H9 (cell line): ENCODE data around the gene OR14K1. TPM values are rescaled to one million over a fixed set of nuclear protein-coding genes. Genes with fewer than 3 reads are reported as not detected.

ENCODE experiments used
- DNase-seq: peaks from one replicate; pipeline ENCODE4 v3.0.0-alpha.2; 2017
- H2AFZ ChIP-seq: one replicate; pipeline ENCODE4 v1.6.1; 2013; ENCODE audit warnings: mild to moderate bottlenecking, low read length, control low read depth, moderate library complexity
- H2AK5ac ChIP-seq: 2 replicates; pipeline ENCODE4 v1.6.1; 2013; ENCODE audit warnings: low read length, control low read depth, mixed read lengths; ENCODE audit not compliant: insufficient read length
- H2BK120ac ChIP-seq: one replicate; pipeline ENCODE4 v1.6.1; 2013; ENCODE audit warnings: low read depth, mild to moderate bottlenecking, low read length, control low read depth, inconsistent platforms; ENCODE audit not compliant: poor library complexity, severe bottlenecking
- H2BK12ac ChIP-seq: 2 replicates; pipeline ENCODE4 v1.6.1; 2013; ENCODE audit warnings: low read length, control low read depth, mixed read lengths, low read depth; ENCODE audit not compliant: insufficient read length
- H2BK15ac ChIP-seq: 2 replicates; pipeline ENCODE4 v1.6.1; 2013; ENCODE audit warnings: low read depth, low read length, control low read depth
- H2BK20ac ChIP-seq: one replicate; pipeline ENCODE4 v1.6.1; 2013; ENCODE audit warnings: low read depth, mild to moderate bottlenecking, low read length, control low read depth, inconsistent platforms; ENCODE audit not compliant: poor library complexity, severe bottlenecking
- H2BK5ac ChIP-seq: 2 replicates; pipeline ENCODE4 v1.6.1; 2013; ENCODE audit warnings: low read length, control low read depth, mixed read lengths; ENCODE audit not compliant: insufficient read length
- H3K14ac ChIP-seq: 2 replicates; pipeline ENCODE4 v1.6.1; 2013; ENCODE audit warnings: low read length, control low read depth; ENCODE audit not compliant: insufficient read depth
- H3K18ac ChIP-seq: 2 replicates; pipeline ENCODE4 v1.6.1; 2013; ENCODE audit warnings: low read depth, mild to moderate bottlenecking, mixed read lengths, low read length, control low read depth; ENCODE audit not compliant: insufficient read length
- H3K23ac ChIP-seq: 2 replicates; pipeline ENCODE4 v1.6.1; 2013; ENCODE audit warnings: low read length, control low read depth, mixed read lengths, low read depth; ENCODE audit not compliant: insufficient read length
- H3K23me2 ChIP-seq: 2 replicates; pipeline ENCODE4 v1.6.1; 2013; ENCODE audit warnings: low read depth, mild to moderate bottlenecking, mixed read lengths, low read length, control low read depth; ENCODE audit not compliant: insufficient read length, poor library complexity, severe bottlenecking
- H3K27ac ChIP-seq: 2 replicates; pipeline ENCODE4 v1.5.1; 2013; ENCODE audit warnings: low read length, control low read depth, mixed read lengths, low read depth; ENCODE audit not compliant: insufficient read length
- H3K27me3 ChIP-seq: 2 replicates; pipeline ENCODE4 v1.6.1; 2013; ENCODE audit warnings: low read length, control low read depth, inconsistent platforms; ENCODE audit not compliant: insufficient read depth
- H3K4ac ChIP-seq: 2 replicates; pipeline ENCODE4 v1.6.1; 2013; ENCODE audit warnings: low read depth, mild to moderate bottlenecking, control low read depth, inconsistent platforms, low read length, moderate library complexity
- H3K4me1 ChIP-seq: 2 replicates; pipeline ENCODE4 v1.6.1; 2013; ENCODE audit warnings: low read length, control low read depth, inconsistent platforms; ENCODE audit not compliant: insufficient read depth
- H3K4me2 ChIP-seq: 2 replicates; pipeline ENCODE4 v1.6.1; 2013; ENCODE audit warnings: low read length, control low read depth, mixed read lengths; ENCODE audit not compliant: insufficient read length, insufficient read depth
- H3K56ac ChIP-seq: 2 replicates; pipeline ENCODE4 v1.6.1; 2013; ENCODE audit warnings: low read depth, mild to moderate bottlenecking, mixed read lengths, low read length, control low read depth; ENCODE audit not compliant: insufficient read length
- H3K79me1 ChIP-seq: 2 replicates; pipeline ENCODE4 v1.6.1; 2013; ENCODE audit warnings: low read depth, mild to moderate bottlenecking, moderate library complexity, low read length, control low read depth, inconsistent platforms; ENCODE audit not compliant: insufficient read depth, poor library complexity, severe bottlenecking
- H3K79me2 ChIP-seq: 2 replicates; pipeline ENCODE4 v1.6.1; 2013; ENCODE audit warnings: low read length, control low read depth, inconsistent platforms; ENCODE audit not compliant: insufficient read depth
- H3K9ac ChIP-seq: 2 replicates; pipeline ENCODE4 v1.6.1; 2013; ENCODE audit warnings: low read length, control low read depth, mixed read lengths; ENCODE audit not compliant: insufficient read length; ENCODE audit errors: extremely low read depth
- H3K9me3 ChIP-seq: one replicate; pipeline ENCODE4 v1.6.1; 2013; ENCODE audit warnings: low read depth, low read length, inconsistent platforms; ENCODE audit not compliant: control insufficient read depth
- H3T11ph ChIP-seq: one replicate; pipeline ENCODE4 v1.6.1; 2013; ENCODE audit warnings: mild to moderate bottlenecking, low read length, control low read depth, inconsistent platforms
- H4K20me1 ChIP-seq: one replicate; pipeline ENCODE4 v1.6.1; 2013; ENCODE audit not compliant: control insufficient read depth, insufficient read length, insufficient read depth
- H4K5ac ChIP-seq: 2 replicates; pipeline ENCODE4 v1.6.1; 2013; ENCODE audit warnings: low read depth, mild to moderate bottlenecking, mixed read lengths, low read length, control low read depth; ENCODE audit not compliant: insufficient read length
- H4K8ac ChIP-seq: replicated peaks from 2 replicates; pipeline ENCODE4 v1.6.1; 2013; ENCODE audit warnings: low read length, control low read depth, mixed read lengths, low read depth; ENCODE audit not compliant: insufficient read length
- H4K91ac ChIP-seq: 2 replicates; pipeline ENCODE4 v1.6.1; 2013; ENCODE audit warnings: low read depth, mild to moderate bottlenecking, moderate library complexity, mixed read lengths, low read length, control low read depth; ENCODE audit not compliant: insufficient read length
- H3K27ac Mint-ChIP-seq, 3 experiments: 2 replicates in 2 of 3; 3 replicates in 1 of 3; pipeline ENCODE4 v1.8.0; 2020 to 2021; ENCODE audit warnings: mixed read lengths in 3 of 3, mild to moderate bottlenecking in 1 of 3, moderate library complexity in 1 of 3
- H3K27me3 Mint-ChIP-seq: 2 replicates; pipeline ENCODE4 v1.8.0; 2021; ENCODE audit warnings: low read depth, mild to moderate bottlenecking, moderate library complexity, mixed read lengths
- H3K36me3 Mint-ChIP-seq, 3 experiments: 2 replicates in 2 of 3; 3 replicates in 1 of 3; pipeline ENCODE4 v1.8.0; 2020 to 2021; ENCODE audit warnings: low read depth in 3 of 3, mixed read lengths in 3 of 3; ENCODE audit not compliant: insufficient read depth in 1 of 3
- H3K4me1 Mint-ChIP-seq, 2 experiments: 2 replicates each; pipeline ENCODE4 v1.8.0; 2020; ENCODE audit warnings: mixed read lengths in 2 of 2
- H3K4me3 Mint-ChIP-seq, 2 experiments: 2 replicates in 1 of 2; 3 replicates in 1 of 2; pipeline ENCODE4 v1.8.0; 2020 to 2021; ENCODE audit warnings: mild to moderate bottlenecking in 2 of 2, mixed read lengths in 2 of 2, moderate library complexity in 1 of 2
- H3K9me3 Mint-ChIP-seq, 2 experiments: 2 replicates in 1 of 2; 3 replicates in 1 of 2; pipeline ENCODE4 v1.8.0; 2020; ENCODE audit warnings: mild to moderate bottlenecking in 2 of 2, mixed read lengths in 2 of 2, moderate library complexity in 1 of 2
- total RNA-seq: library from RNA; stranded (reverse); gene quantifications from 2 replicates; pipeline ENCODE4 v1.2.1, GENCODE V29; 2021
- TF ChIP-seq, protein P1 (sequence below): fragments of 200-600 bp; sonication (generic); conservative IDR thresholded peaks from 3 replicates; pipeline ENCODE4 v1.8.0; 2021; ENCODE audit warnings: antibody characterized with exemption, mild to moderate bottlenecking

OR14K1 gene
- total RNA-seq, 1 experiment from 2014 or later, result not detected

DNA sequence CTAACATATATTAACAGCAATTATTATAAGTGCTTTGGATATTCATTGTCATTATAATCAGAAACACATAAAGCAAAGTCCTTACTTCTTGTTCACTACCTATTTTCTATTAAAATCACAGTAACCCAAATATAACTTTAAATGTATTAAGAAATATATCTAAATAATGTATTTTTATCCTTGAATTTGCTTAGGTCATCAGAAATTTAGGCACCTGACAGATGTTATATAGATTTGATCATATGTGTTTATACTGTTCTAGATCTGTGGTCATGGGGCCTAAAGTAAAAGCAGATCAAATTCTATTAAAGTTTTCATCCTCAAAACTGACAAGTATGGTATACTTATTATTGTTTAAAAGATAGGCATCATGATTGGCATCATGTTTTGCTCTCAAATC is 31.2 kb downstream of the OR14K1 start:
- no peak overlapping the region for H3K27ac Mint-ChIP-seq
- H3K9me3 Mint-ChIP-seq, result peaks cover 18 to 35% of the 10 kb centered on the region in 2 experiments
- no peaks in the 10 kb centered on the region for H3K27me3 Mint-ChIP-seq
- Histone ChIP-seq H3K23me2 (no peaks in the 10 kb centered on the region), H4K5ac (no peak overlapping the region), H3K4ac (no peak overlapping the region), H3K9me3 (peaks cover 6% of the 10 kb centered on the region), H3K79me2 (no peaks in the 10 kb centered on the region), H4K91ac (no peak overlapping the region), H3K56ac (no peak overlapping the region), H3K23ac (no peak overlapping the region), H3K4me2 (no peak overlapping the region), H2AFZ (no peak overlapping the region), H3K27me3 (no peaks in the 10 kb centered on the region), H3K79me1 (no peaks in the 10 kb centered on the region), H3K4me1 (no peaks in the 10 kb centered on the region), H4K20me1 (no peaks in the 10 kb centered on the region), H4K8ac (no peak overlapping the region), H3T11ph (no peak overlapping the region), H3K9ac (no peak overlapping the region), H3K27ac (no peak overlapping the region), H2BK15ac (no peak overlapping the region), H2BK5ac (no peak overlapping the region), H2BK12ac (no peak overlapping the region), H3K18ac (no peak overlapping the region), H2BK120ac (no peak overlapping the region), H3K14ac (no peak overlapping the region), H2AK5ac (no peak overlapping the region), H2BK20ac (no peak overlapping the region)
- H3K4me1 Mint-ChIP-seq, result no peaks in the 10 kb centered on the region
- TF ChIP-seq, protein P1, sequence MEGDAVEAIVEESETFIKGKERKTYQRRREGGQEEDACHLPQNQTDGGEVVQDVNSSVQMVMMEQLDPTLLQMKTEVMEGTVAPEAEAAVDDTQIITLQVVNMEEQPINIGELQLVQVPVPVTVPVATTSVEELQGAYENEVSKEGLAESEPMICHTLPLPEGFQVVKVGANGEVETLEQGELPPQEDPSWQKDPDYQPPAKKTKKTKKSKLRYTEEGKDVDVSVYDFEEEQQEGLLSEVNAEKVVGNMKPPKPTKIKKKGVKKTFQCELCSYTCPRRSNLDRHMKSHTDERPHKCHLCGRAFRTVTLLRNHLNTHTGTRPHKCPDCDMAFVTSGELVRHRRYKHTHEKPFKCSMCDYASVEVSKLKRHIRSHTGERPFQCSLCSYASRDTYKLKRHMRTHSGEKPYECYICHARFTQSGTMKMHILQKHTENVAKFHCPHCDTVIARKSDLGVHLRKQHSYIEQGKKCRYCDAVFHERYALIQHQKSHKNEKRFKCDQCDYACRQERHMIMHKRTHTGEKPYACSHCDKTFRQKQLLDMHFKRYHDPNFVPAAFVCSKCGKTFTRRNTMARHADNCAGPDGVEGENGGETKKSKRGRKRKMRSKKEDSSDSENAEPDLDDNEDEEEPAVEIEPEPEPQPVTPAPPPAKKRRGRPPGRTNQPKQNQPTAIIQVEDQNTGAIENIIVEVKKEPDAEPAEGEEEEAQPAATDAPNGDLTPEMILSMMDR, result no peak
- no peaks in the 10 kb centered on the region; a peak in 1 of 7 replicates for H3K36me3 Mint-ChIP-seq
- DNase-seq, result no peak
- no peak overlapping the region for H3K4me3 Mint-ChIP-seq

Other genes with a start within 250 kb of the OR14K1 start
- not detected in 2 replicates for gene OR2C3, start 202.2 kb upstream of the OR14K1 start, total RNA-seq
- not detected in 2 replicates for gene GCSAML, start 189.5 kb upstream of the OR14K1 start, total RNA-seq
- not detected in 2 replicates for gene OR2G2, start 150.3 kb upstream of the OR14K1 start, total RNA-seq
- gene OR2G3, start 133.0 kb upstream of the OR14K1 start, total RNA-seq, result not detected in 2 replicates
- gene OR13G1, start 58.9 kb upstream of the OR14K1 start, total RNA-seq, result not detected in 2 replicates
- not detected in 2 replicates for gene OR6F1, start 22.0 kb upstream of the OR14K1 start, total RNA-seq
- not detected in 2 replicates for gene OR14A2, start 9.5 kb downstream of the OR14K1 start, total RNA-seq
- gene OR1C1, start 21.9 kb downstream of the OR14K1 start, total RNA-seq, result not detected in 2 replicates
- 0.15 TPM in 1 of 2 replicates, not detected in the other for gene OR14A16, start 85.5 kb downstream of the OR14K1 start, total RNA-seq
- not detected in 2 replicates for gene OR11L1, start 103.3 kb downstream of the OR14K1 start, total RNA-seq
- 1.7 and 2.0 TPM in 2 replicates for gene TRIM58, start 118.6 kb downstream of the OR14K1 start, total RNA-seq
- gene OR2W3, start 157.0 kb downstream of the OR14K1 start, total RNA-seq, result 0.24 TPM in 1 of 2 replicates, not detected in the other
- not detected in 2 replicates for gene OR2T8, start 181.6 kb downstream of the OR14K1 start, total RNA-seq
- not detected in 2 replicates for gene OR2AJ1, start 186.3 kb downstream of the OR14K1 start, total RNA-seq
- 0.24 TPM in 1 of 2 replicates, not detected in the other for gene OR2L8, start 210.2 kb downstream of the OR14K1 start, total RNA-seq
- gene OR2AK2, start 226.6 kb downstream of the OR14K1 start, total RNA-seq, result not detected in 2 replicates